Retinal pigment epithelial cell (primary cell): Measurements from ENCODE around the gene SOX3.

Experiments used
- DNase-seq: peaks from one replicate; pipeline ENCODE4 v3.0.0-alpha.2; 2010; ENCODE audit warnings: low read depth
- H3K4me3 ChIP-seq: 2 replicates; pipeline ENCODE4 v1.5.1; 2011; ENCODE audit warnings: mild to moderate bottlenecking, low read length, control low read depth, moderate library complexity
- CTCF ChIP-seq: conservative IDR thresholded peaks from 2 replicates; pipeline ENCODE4 v1.5.1; 2011; ENCODE audit warnings: low read depth, low read length, control low read depth, inconsistent platforms

The SOX3 gene

DNA sequence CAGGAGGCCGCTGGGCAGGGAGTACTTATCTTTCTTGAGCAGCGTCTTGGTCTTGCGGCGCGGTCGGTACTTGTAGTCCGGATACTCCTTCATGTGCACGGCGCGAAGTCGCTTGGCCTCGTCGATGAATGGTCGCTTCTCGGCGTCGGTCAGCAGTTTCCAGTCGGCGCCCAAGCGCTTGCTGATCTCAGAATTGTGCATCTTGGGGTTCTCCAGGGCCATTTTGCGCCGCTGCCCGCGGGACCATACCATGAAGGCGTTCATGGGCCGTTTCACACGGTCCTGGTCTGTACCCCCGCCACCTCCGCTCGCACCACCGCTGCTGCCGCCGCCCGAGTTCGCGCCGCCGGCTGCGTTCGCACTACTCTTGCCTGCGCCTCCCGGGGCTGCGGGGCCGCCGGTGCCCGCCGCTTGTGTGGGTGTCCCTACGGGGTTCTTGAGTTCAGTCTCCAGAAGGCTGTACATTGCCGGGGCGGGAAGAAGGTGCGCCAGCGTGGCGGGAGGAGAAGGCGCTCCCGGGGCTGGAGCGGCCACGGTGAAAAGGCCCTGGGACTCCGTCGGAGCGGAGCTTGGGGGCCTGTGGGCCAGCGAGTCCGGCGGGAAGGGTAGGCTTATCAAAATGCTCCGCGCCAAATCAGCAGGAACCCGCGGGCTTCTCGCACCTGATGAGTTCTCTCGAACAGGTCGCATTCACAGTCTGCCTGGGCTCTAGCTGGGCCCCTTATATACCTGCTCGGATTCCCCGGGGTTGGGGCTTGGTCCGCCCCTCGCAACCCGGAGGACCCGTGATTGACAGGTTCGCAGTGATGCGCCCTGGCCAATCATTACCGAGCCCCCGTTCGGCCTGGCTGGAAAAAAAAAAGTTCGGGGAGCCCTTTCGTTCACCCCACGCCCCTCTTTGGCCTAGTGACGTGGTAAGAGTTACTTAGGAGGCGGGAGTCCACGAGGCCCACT, at the start of gene SOX3:
TSS of gene SOX3 (minus strand) at position 699 of the 954 bp plus-strand sequence. CDS start at position 690, 9 bp downstream.
- H3K4me3 ChIP-seq: peak within 1 kb of the TSS; percentile 6
- DNase-seq: no peak
- TF ChIP-seq CTCF: no peak

DNA sequence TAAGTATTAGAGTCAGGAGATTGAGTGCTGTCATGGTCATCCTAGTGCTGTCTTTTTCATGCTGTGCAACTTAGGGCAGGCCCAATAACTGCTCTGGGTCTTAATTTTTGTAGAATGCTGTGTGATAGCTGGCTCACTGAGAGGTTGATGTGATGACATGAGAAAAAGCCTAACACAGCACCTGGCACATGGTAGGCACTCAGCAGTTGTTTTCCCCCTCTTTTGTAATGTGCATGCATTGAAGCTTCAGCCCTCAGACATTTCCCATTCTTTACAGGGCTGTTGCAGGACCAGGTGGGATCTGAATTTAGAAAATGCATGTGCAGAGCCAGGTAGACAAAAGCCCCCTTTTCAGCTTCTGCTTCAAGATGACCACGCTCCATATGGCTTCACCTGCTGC, 44.1 kb upstream of the SOX3 start:
- no peak for DNase-seq
- no peak for TF ChIP-seq CTCF
- H3K4me3 ChIP-seq: no peak overlapping the region

- no peak overlapping the region for H3K4me3 ChIP-seq
- peak; percentile 18 for DNase-seq
- TF ChIP-seq CTCF: peak; percentile 21
Observed at GRCh38 chrX:140526171-140526570, 21.3 kb upstream of the SOX3 start.

DNA sequence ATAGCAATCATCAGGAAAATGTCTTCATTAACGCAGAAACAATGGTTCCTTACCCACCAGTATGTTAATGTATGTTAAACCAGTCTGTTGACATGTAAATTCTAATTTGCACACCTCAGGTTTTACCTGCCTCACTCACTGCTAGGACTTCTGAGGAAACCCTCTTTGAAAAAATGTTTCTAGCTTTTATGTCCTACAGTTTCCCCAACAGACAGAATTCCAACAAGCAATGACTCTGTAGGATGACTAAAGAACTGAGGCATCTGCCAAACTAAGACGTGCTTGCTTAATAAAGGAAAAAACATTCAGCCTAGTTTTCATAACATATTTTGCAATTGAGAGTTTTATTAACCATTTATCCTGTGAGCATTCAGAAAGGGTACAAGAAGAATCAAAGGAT, 20.6 kb upstream of the SOX3 start:
- no peak overlapping the region for H3K4me3 ChIP-seq
- no peak for DNase-seq
- no peak for TF ChIP-seq CTCF

DNA sequence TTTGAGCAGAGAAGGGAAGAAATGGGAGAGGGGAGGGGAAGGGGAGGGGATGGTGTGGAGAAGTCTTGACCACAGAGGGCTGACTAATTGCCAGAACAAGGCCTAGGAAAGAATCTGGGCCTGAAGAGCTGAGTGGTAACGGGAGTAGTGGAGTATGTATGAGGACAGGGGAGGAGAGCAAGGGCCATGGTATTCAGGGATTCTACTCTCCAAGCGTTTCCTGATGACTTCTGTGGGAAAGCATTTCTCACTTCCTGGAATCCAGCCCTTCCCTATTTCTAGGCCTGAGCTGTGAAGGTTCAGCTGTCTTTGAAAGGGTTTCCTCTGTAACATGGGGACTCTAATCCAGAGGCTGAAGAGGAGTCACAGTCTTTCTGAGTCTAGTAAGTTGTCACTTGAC, 19.7 kb upstream of the SOX3 start:
- H3K4me3 ChIP-seq: no peak overlapping the region
- DNase-seq: no peak
- no peak for TF ChIP-seq CTCF

- TF ChIP-seq CTCF: no peak
- DNase-seq: no peak
- H3K4me3 ChIP-seq: no peak overlapping the region
Observed at GRCh38 chrX:140521393-140521792, 16.5 kb upstream of the SOX3 start.

- DNase-seq: no peak
- no peak overlapping the region for H3K4me3 ChIP-seq
Observed at GRCh38 chrX:140514554-140514953, 9.7 kb upstream of the SOX3 start.

More at GRCh38 chrX:140514554-140514953, 9.7 kb upstream of the SOX3 start:
- TF ChIP-seq CTCF: no peak
